Fibroblast of villous mesenchyme (primary cell): Measurements from ENCODE around the gene C16orf89. TPM values are rescaled to one million over a fixed set of nuclear protein-coding genes. Genes with fewer than 3 reads are reported as not detected.

Source experiments
- DNase-seq: peaks from one replicate; pipeline ENCODE4 v3.0.0-alpha.2; 2010; ENCODE audit warnings: low read depth
- H3K4me3 ChIP-seq: 2 replicates; pipeline ENCODE4 v1.5.1; 2011; ENCODE audit warnings: low read depth, mild to moderate bottlenecking, low read length
- total RNA-seq: library from RNA; depleted of rRNA; stranded (reverse); fragments of >200 nt; gene quantifications from 2 replicates; pipeline ENCODE4 v1.2.3, GENCODE V29; 2012
- TF ChIP-seq, protein P1 (sequence below): IDR thresholded peaks from 2 replicates; pipeline ENCODE4 v1.5.1; 2012; ENCODE audit warnings: low read depth, mild to moderate bottlenecking, low read length; ENCODE audit not compliant: insufficient read depth

C16orf89 gene
- total RNA-seq, 1 donor = not detected

DNA sequence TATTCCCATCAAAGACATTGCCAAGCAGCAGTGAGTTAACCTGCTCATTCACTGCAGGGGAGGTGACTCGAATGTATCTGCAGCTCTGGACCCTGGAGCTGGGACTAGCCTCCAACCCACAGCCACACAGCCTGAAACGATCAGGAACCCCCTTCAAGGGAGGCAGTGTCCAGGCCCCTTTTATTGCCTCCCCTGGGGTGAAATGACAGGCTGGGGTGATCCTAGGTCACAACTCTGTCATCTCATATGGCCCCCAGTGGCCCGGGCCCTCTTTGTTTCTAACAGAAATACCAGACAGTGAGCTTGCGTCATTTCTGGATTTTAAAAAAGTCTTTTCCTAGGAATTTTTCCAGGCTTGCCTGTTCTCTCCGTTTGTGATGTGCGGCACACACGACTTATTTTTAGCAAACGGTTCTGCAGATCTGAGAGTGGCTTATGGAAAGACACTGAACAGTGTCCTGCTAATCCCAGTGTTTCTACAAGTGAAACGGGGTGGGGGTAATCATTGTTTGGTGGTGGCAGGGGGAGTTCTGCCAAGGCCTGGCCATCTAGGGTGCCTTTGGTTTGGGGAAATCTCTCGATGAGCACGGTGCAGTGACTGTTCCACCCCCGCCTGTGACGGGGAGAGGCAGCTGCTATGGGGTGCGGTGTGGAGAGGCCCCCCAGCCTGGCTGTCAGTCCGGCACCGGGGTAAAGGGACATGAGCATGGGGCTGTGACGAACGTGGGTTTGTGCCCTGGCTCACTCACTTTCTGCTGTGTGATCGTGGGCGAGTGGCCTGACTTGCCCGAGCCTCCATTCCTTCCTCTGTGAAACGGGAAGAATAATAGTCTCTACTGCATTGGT, 59.2 kb downstream of the C16orf89 start:
- H3K4me3 ChIP-seq = no peak overlapping the region
- DNase-seq = no peak
- TF ChIP-seq, protein P1, sequence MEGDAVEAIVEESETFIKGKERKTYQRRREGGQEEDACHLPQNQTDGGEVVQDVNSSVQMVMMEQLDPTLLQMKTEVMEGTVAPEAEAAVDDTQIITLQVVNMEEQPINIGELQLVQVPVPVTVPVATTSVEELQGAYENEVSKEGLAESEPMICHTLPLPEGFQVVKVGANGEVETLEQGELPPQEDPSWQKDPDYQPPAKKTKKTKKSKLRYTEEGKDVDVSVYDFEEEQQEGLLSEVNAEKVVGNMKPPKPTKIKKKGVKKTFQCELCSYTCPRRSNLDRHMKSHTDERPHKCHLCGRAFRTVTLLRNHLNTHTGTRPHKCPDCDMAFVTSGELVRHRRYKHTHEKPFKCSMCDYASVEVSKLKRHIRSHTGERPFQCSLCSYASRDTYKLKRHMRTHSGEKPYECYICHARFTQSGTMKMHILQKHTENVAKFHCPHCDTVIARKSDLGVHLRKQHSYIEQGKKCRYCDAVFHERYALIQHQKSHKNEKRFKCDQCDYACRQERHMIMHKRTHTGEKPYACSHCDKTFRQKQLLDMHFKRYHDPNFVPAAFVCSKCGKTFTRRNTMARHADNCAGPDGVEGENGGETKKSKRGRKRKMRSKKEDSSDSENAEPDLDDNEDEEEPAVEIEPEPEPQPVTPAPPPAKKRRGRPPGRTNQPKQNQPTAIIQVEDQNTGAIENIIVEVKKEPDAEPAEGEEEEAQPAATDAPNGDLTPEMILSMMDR = no peak

DNA sequence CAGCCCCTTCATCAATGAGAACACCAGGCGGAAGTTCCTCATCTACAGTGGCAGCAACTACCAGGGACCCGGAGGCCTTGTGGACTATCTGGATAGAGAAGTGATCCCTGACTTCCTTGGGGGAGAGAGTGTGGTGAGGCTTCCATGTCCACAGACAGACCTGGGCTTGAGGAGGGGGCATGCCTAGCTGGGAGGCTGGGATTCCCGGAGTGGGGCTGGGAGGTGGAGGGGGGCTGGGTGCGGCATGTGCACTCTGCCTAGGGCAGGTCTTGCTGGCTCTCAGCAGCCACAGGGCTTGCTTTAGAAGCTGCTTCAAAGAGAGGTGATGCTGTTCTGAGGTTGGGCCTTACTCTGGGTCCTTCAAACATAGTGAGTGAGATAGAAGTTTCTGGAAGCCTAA, 59.8 kb downstream of the C16orf89 start:
- H3K4me3 ChIP-seq = no peak overlapping the region
- TF ChIP-seq, protein P1 = no peak
- no peak for DNase-seq

DNA sequence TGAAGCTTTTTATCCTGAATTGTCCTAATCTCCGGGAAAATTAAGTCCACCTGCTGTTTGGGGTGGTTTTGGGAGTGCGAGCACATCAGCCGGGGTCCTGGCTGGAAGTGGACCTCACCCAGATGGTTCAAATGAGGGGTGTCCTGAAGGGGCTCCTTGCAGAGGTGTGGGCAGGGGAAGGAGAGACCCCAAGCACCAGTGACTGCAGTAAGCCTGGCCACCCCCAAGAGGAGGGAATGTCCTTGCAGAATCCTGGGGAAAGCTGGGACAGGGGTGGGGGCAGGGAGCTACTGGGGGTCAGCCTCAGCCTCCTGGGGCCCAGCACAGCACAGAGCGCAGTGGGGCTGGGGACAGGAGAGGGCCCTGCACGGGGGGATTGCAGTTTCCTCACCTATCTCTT, 61.4 kb downstream of the C16orf89 start:
- no peak for DNase-seq
- H3K4me3 ChIP-seq = no peak overlapping the region
- TF ChIP-seq, protein P1 = no peak

GRCh38 chr16:5003828-5004227, 61.9 kb downstream of the C16orf89 start:
- TF ChIP-seq, protein P1 = no peak
- no peak overlapping the region for H3K4me3 ChIP-seq
- no peak for DNase-seq

GRCh38 chr16:5003211-5003610, 62.5 kb downstream of the C16orf89 start:
- no peak overlapping the region for H3K4me3 ChIP-seq
- DNase-seq = no peak
- TF ChIP-seq, protein P1 = no peak

GRCh38 chr16:5002699-5003143, 63.0 kb downstream of the C16orf89 start:
- no peak for DNase-seq
- H3K4me3 ChIP-seq = no peak overlapping the region
- TF ChIP-seq, protein P1 = no peak
